ENCODE results near the gene OSBPL8. TPM values are rescaled to one million over a fixed set of nuclear protein-coding genes. Genes with fewer than 3 reads are reported as not detected.
"Not testable (repeated sequence)": the region's sequence is repeated elsewhere in the genome, so short reads cannot be mapped to it uniquely, and the experiment has no call there.

Gene OSBPL8
- total RNA-seq, 4 donors from 2014 or later = 25.6 to 46.0 (median 43.4) TPM

- intact Hi-C loops (cut with DNase I; ENCODE audit: low total_unique reads) (no loop called here), in situ Hi-C loops (cut with MboI; ENCODE audit: low sequenced_read_pairs in 4 of 4) (loop anchor here in 3 of 4 donors (25.0 kb wide), 3 partner anchors 188 to 862 kb away; partner anchors contain the start of genes OSBPL8 (in 2 of the 3) and KRR1 (in 1 of the 3))
- Histone ChIP-seq H3K4me3 (no peak overlapping the region), H3K27ac (no peak overlapping the region), H3K27me3 (no peaks in the 10 kb centered on the region), H3K36me3 (peaks cover 0 to 87% of the 10 kb centered on the region in 2 donors), H3K9me3 (no peaks in the 10 kb centered on the region), H3K4me1 (no peaks in the 10 kb centered on the region)
- TF ChIP-seq POLR2A (IDR thresholded peaks at IDR 0.05) (no peak), CTCF (IDR thresholded peaks at IDR 0.05 in 4 of 5, conservative IDR thresholded peaks at IDR 0.05 in 1 of 5) (no peak)
- DNase-seq = no peak
- ATAC-seq = no peak
Measured at GRCh38 chr12:76374386-76375020, 185.1 kb downstream of the OSBPL8 start.

GRCh38 chr12:76368230-76368629, 191.3 kb downstream of the OSBPL8 start:
- in situ Hi-C loops (cut with MboI; ENCODE audit: low sequenced_read_pairs in 4 of 4) (loop anchor here in 2 of 4 donors (25.0 kb wide), 3 partner anchors 194 to 856 kb away; partner anchors contain the start of genes KRR1 (in 1 of the 2) and OSBPL8 (in 1 of the 2)), intact Hi-C loops (cut with DNase I; ENCODE audit: low total_unique reads) (no loop called here)
- Histone ChIP-seq H3K9me3 (peaks cover 0 to 4% (median 0%) of the 10 kb centered on the region in 3 donors), H3K27ac (no peak overlapping the region), H3K27me3 (no peaks in the 10 kb centered on the region), H3K4me1 (no peaks in the 10 kb centered on the region), H3K36me3 (peaks cover 0 to 86% of the 10 kb centered on the region in 2 donors), H3K4me3 (no peak overlapping the region)
- TF ChIP-seq POLR2A (IDR thresholded peaks at IDR 0.05) = no peak
- no peak for TF ChIP-seq CTCF (IDR thresholded peaks at IDR 0.05 in 4 of 5, conservative IDR thresholded peaks at IDR 0.05 in 1 of 5)
- DNase-seq (no peak), ATAC-seq (no peak)

- peaks cover 0 to 73% of the 10 kb centered on the region in 2 donors for H3K36me3 ChIP-seq
- ATAC-seq = no peak
- intact Hi-C loops (cut with DNase I; ENCODE audit: low total_unique reads) = no loop called here
Measured at GRCh38 chr12:76366163-76366562, 193.4 kb downstream of the OSBPL8 start.

GRCh38 chr12:76364131-76364530, 195.4 kb downstream of the OSBPL8 start:
- H3K27ac ChIP-seq; H3K27me3 ChIP-seq; DNase-seq; H3K4me1 ChIP-seq; H3K9me3 ChIP-seq; intact Hi-C loops (cut with DNase I; ENCODE audit: low total_unique reads); H3K4me3 ChIP-seq; ATAC-seq: not testable (repeated sequence)
- in situ Hi-C loops (cut with MboI; ENCODE audit: low sequenced_read_pairs in 4 of 4) = loop anchor here in 2 of 4 donors (25.0 kb wide), 3 partner anchors 198 to 852 kb away; partner anchors contain the start of genes KRR1 (in 1 of the 2) and OSBPL8 (in 1 of the 2)
- peaks cover 0 to 58% of the 10 kb centered on the region in 2 donors for H3K36me3 ChIP-seq

More at GRCh38 chr12:76366163-76366562, 193.4 kb downstream of the OSBPL8 start:
- H3K27me3 ChIP-seq = no peaks in the 10 kb centered on the region
- in situ Hi-C loops (cut with MboI; ENCODE audit: low sequenced_read_pairs in 4 of 4) = loop anchor here in 2 of 4 donors (25.0 kb wide), 3 partner anchors 196 to 854 kb away; partner anchors contain the start of genes KRR1 (in 1 of the 2) and OSBPL8 (in 1 of the 2)
- TF ChIP-seq CTCF (IDR thresholded peaks at IDR 0.05 in 4 of 5, conservative IDR thresholded peaks at IDR 0.05 in 1 of 5) = no peak
- no peak for TF ChIP-seq POLR2A (IDR thresholded peaks at IDR 0.05)
- no peaks in the 10 kb centered on the region for H3K4me1 ChIP-seq
- H3K4me3 ChIP-seq = no peak overlapping the region
- no peak for DNase-seq
- peaks cover 0 to 4% (median 0%) of the 10 kb centered on the region in 3 donors for H3K9me3 ChIP-seq
- no peak overlapping the region for H3K27ac ChIP-seq

GRCh38 chr12:76360316-76360715, 199.3 kb downstream of the OSBPL8 start:
- intact Hi-C loops (cut with DNase I; ENCODE audit: low total_unique reads) = no loop called here
- Histone ChIP-seq H3K4me1 (no peaks in the 10 kb centered on the region), H3K9me3 (peaks cover 0 to 3% (median 0%) of the 10 kb centered on the region in 3 donors), H3K36me3 (peaks cover 0 to 52% of the 10 kb centered on the region in 2 donors), H3K4me3 (no peak overlapping the region), H3K27ac (no peak overlapping the region), H3K27me3 (no peaks in the 10 kb centered on the region)
- no peak for ATAC-seq
- in situ Hi-C loops (cut with MboI; ENCODE audit: low sequenced_read_pairs in 4 of 4) = loop anchor here in 2 of 4 donors (25.0 kb wide), 3 partner anchors 202 to 848 kb away; partner anchors contain the start of genes KRR1 (in 1 of the 2) and OSBPL8 (in 1 of the 2)
- no peak for TF ChIP-seq POLR2A (IDR thresholded peaks at IDR 0.05)
- TF ChIP-seq CTCF (IDR thresholded peaks at IDR 0.05 in 4 of 5, conservative IDR thresholded peaks at IDR 0.05 in 1 of 5) = no peak
- no peak for DNase-seq
